Cardiac muscle cell (in vitro differentiated cells and primary cell): ENCODE measurements around the gene NUDT9. TPM values are rescaled to one million over a fixed set of nuclear protein-coding genes. Genes with fewer than 3 reads are reported as not detected.

Experiments used
- DNase-seq, 2 donors: peaks; one replicate each; pipeline versions ENCODE4 v3.0.0 to v3.0.0-alpha.2; 2010 to 2017; ENCODE audit warnings: low read depth in 1 of 2, low spot score in 1 of 2
- H3K27ac ChIP-seq: fragments of 200-600 bp; sonication (generic); 2 replicates; pipeline ENCODE4 v1.5.1; 2016
- H3K27me3 ChIP-seq: fragments of 200-600 bp; sonication (generic); 2 replicates; pipeline ENCODE4 v1.6.0; 2016; ENCODE audit warnings: control low read depth
- H3K36me3 ChIP-seq: fragments of 200-600 bp; sonication (generic); 2 replicates; pipeline ENCODE4 v1.5.1; 2016; ENCODE audit warnings: control low read depth
- H3K4me1 ChIP-seq: fragments of 200-600 bp; sonication (generic); 2 replicates; pipeline ENCODE4 v1.8.1; 2017; ENCODE audit warnings: low read depth, mild to moderate bottlenecking, mixed run types
- H3K4me3 ChIP-seq: fragments of 200-600 bp; sonication (generic); 2 replicates; pipeline ENCODE4 v1.5.1; 2016; ENCODE audit warnings: mild to moderate bottlenecking
- H3K9me3 ChIP-seq: fragments of 200-600 bp; sonication (generic); 2 replicates; pipeline ENCODE4 v1.5.1; 2017; ENCODE audit warnings: low read depth, mild to moderate bottlenecking, control low read depth
- CTCF ChIP-seq: IDR thresholded peaks from 2 replicates; pipeline ENCODE4 v1.5.1; 2012; ENCODE audit warnings: low read depth, mild to moderate bottlenecking, low read length
- polyA plus RNA-seq: library from polyadenylated mRNA; unstranded; fragments of >200 nt; fragmentation: Nextera tagmentation; extraction: Ambion mirVana; gene quantifications from 2 replicates; pipeline ENCODE4 v1.2.1, GENCODE V29; 2016
- total RNA-seq: library from RNA; depleted of rRNA; stranded (reverse); fragments of >200 nt; gene quantifications from 2 replicates; pipeline ENCODE4 v1.2.3, GENCODE V29; 2016

NUDT9 gene
- total and polyA plus RNA-seq, 2 experiments from 2014 or later, result 21.8 to 41.6 TPM

DNA sequence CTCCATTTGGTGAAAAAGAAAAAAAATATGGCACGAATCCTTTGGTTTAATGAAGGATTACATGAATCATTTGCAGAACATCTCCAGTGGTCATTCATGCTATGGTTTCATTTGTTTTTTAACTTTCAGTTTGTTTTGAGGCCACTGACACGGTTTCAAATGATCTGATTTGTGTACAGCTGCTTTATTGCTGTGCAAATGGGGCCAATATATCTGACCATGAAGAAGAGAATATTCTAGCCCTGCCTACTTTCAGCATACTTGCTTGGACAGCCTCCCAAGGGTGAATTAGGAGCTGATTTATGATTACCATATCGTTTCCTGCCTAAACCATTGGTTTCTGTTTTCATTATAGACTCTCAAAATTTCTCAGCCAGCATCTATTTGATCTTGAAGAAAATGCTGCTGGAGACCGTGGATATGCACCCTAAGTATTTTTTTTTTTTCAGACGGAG lies 76.1 kb downstream of the NUDT9 start:
- Histone ChIP-seq H3K4me3 (no peak overlapping the region), H3K9me3 (no peaks in the 10 kb centered on the region), H3K36me3 (no peaks in the 10 kb centered on the region), H3K27ac (no peak overlapping the region), H3K27me3 (no peaks in the 10 kb centered on the region), H3K4me1 (no peaks in the 10 kb centered on the region)
- no peak for DNase-seq
- TF ChIP-seq CTCF, result no peak

GRCh38 chr4:87499403-87500091 lies 77.2 kb downstream of the NUDT9 start:
- DNase-seq, result no peak
- H3K9me3 ChIP-seq, result no peaks in the 10 kb centered on the region
- no peak overlapping the region for H3K4me3 ChIP-seq
- TF ChIP-seq CTCF, result no peak
- H3K27me3 ChIP-seq, result no peaks in the 10 kb centered on the region
- no peaks in the 10 kb centered on the region for H3K4me1 ChIP-seq
- H3K36me3 ChIP-seq, result no peaks in the 10 kb centered on the region
- no peak overlapping the region for H3K27ac ChIP-seq

DNA sequence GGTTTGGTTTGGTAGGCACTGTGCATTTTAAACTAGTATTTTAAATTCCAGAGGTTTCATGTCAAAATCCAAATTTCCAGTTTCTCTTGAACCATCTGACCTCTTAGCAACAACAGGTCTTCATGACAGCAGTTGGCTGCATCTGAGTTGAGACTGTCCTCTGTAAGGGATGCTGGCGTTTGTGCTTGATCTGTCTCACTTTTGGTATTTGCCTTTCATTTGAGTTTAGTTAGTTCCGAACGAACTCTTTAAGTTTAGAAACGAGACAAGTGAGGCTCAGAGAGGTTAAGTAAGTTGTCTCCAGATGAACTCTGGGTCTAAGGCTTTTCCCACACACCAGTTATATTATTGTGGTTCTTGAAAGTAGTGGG lies 77.7 kb downstream of the NUDT9 start:
- TF ChIP-seq CTCF, result no peak
- Histone ChIP-seq H3K27ac (no peak overlapping the region), H3K4me3 (no peak overlapping the region), H3K36me3 (no peaks in the 10 kb centered on the region), H3K9me3 (no peaks in the 10 kb centered on the region), H3K4me1 (no peaks in the 10 kb centered on the region), H3K27me3 (no peaks in the 10 kb centered on the region)
- no peak for DNase-seq

DNA sequence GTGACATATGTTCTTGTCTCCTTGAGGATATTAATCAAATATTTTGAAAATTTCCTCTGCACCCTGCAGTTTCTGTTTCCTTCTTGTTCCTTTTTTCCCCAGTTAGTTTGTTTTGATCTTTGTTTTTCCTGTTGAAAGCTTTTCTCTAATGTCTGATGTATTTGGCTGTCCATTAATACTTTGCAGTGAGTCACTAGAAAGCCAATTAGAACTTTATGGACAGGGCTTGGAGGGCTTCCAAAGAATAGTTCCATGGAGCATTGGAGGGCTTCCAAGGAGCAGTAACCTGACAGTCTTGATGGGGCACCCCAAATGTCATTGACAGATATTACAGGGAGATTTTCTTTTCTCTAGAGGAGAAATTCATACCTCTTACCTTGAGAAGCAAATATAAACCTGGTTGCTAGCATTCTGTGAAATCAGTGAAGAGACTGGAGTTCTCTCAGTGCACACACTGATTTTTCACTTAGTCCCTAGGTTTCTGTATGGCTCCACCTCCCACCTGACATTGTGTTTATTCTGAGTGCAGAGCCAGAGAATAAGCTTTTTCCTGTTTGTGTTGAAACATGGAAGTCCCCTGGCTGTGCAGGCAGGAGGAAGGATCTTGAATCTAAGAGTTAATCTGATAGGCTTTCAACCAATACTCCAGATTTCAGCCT lies 80.3 kb downstream of the NUDT9 start:
- H3K4me1 ChIP-seq, result no peaks in the 10 kb centered on the region
- no peak overlapping the region for H3K27ac ChIP-seq
- H3K4me3 ChIP-seq, result no peak overlapping the region
- H3K9me3 ChIP-seq, result no peaks in the 10 kb centered on the region
- peak in 1 of 2 donors; percentile 26 for DNase-seq
- no peak for TF ChIP-seq CTCF
- no peaks in the 10 kb centered on the region for H3K36me3 ChIP-seq
- H3K27me3 ChIP-seq, result no peaks in the 10 kb centered on the region

DNA sequence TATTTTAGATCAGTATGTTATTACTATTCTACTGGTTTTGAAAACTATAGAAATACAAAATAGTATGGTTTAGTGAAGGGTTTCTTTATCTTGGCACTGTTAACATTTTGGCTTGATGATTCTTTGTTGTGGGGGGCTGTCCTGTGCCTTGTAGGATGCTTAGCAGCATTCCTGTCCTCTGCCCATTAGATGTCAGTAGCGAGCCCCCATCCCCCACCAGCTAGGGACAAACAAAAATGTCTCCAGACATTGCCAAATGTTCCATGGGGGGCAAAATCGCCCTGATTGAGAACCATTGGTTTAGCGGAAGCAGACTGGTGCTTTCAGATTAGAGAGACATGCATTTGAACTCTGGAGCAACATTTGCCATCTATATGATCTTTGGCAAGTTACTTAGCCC lies 83.5 kb downstream of the NUDT9 start:
- H3K9me3 ChIP-seq, result no peaks in the 10 kb centered on the region
- H3K36me3 ChIP-seq, result no peaks in the 10 kb centered on the region
- peak; percentile 12 for TF ChIP-seq CTCF
- no peak overlapping the region for H3K4me3 ChIP-seq
- H3K4me1 ChIP-seq, result no peaks in the 10 kb centered on the region
- DNase-seq, result no peak
- no peaks in the 10 kb centered on the region for H3K27me3 ChIP-seq
- H3K27ac ChIP-seq, result no peak overlapping the region
